ENCODE results near the gene UTP25.

Gene UTP25

DNA sequence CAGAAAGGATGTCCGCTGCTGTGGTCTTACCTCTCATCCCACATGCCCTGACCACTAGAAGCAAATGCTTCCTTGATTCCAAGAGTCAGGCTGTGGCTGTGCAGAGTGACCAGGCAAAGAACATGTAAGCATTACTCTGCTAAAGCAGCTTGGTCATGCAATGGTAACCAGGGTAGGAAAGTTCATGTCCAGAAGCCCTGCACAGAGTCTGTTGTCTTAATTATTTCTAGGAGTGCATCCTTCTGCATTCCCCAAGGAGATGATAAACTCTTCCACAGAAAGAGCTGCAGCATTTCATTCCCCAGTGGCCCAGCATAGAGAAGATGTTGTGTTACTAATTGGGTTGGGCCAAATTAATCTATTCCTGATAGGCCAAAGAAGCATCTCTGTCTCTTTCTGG lies 10.1 kb upstream of the UTP25 start:
- H3K27me3 Mint-ChIP-seq, result peaks cover 22% of the 10 kb centered on the region

DNA sequence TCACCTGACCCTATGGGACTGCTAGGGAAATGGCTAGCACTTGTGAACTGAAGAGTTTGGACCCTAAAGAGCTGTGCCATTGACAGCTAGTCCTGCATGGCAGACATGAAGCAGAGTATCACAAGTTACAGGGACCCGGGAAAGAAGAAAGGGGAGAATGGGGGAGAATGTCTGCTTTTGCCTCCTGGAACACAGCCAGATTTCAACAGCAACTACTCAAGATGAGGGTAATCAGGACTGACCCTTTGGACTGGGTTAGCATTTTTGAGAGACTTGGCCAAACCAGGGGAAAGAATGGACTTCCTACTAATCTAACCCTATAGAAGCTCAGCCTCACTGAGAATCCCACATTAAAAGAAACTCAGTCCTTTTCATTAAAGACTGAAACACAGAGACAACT lies 8.7 kb upstream of the UTP25 start:
- Mint-ChIP-seq H3K27ac (no peak overlapping the region), H3K27me3 (peaks cover 25% of the 10 kb centered on the region), H3K4me1 (peaks cover 34% of the 10 kb centered on the region), H3K9me3 (no peaks in the 10 kb centered on the region), H3K36me3 (ENCODE audit: low read depth) (no peaks in the 10 kb centered on the region), H3K4me3 (no peak overlapping the region)
- DNase-seq, result no peak
- ATAC-seq, result no peak

More for the DNA sequence above, 10.1 kb upstream of the UTP25 start:
- DNase-seq, result no peak
- H3K27ac Mint-ChIP-seq, result no peak overlapping the region
- H3K4me1 Mint-ChIP-seq, result peaks cover 23% of the 10 kb centered on the region
- no peak for ATAC-seq
- no peak overlapping the region for H3K4me3 Mint-ChIP-seq
- no peaks in the 10 kb centered on the region for H3K9me3 Mint-ChIP-seq
- H3K36me3 Mint-ChIP-seq (ENCODE audit: low read depth), result no peaks in the 10 kb centered on the region

DNA sequence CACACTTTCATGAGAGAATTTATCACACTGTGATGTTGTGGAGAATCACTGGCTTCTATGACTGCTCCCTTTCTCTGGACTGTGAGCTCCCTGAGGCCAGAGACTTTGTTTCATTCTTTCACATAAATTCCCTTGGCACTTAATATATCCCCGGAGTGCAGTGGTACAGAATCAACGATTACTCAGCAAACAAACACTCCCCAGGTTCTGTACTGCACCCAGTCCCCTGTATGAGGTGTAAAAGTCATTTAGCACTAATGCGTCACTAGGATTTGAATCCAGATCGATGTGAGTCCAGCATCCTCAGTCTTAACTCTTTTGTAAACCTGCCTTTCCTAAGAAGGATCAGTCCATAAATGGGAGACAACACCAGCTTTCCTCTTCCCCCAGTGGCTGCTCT lies 6.8 kb upstream of the UTP25 start:
- DNase-seq, result no peak
- no peak for ATAC-seq
- Mint-ChIP-seq H3K9me3 (no peaks in the 10 kb centered on the region), H3K27ac (no peak overlapping the region), H3K27me3 (peaks cover 25% of the 10 kb centered on the region), H3K36me3 (ENCODE audit: low read depth) (no peaks in the 10 kb centered on the region), H3K4me1 (peaks cover 25% of the 10 kb centered on the region), H3K4me3 (no peak overlapping the region)

DNA sequence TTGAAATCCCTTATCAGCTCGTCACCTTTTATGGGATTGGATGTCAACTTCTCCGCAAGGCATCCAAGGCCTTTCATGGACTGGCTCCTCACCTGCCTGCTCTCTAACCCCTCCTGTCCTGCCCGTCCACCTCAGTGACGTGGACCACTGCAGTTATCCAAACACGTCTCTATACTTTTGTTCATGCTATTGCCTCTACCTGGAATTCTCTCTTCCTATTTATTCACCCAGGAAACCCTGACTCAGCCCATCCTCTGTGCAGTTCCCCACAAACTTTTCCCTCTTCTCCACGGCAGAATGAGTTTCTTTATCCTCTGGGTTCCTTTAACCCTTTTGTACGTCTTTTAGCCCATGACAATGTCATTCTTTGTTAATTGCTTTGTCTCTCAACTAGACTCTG lies 5.1 kb upstream of the UTP25 start:
- no peak overlapping the region for H3K27ac Mint-ChIP-seq
- H3K9me3 Mint-ChIP-seq, result no peaks in the 10 kb centered on the region
- H3K27me3 Mint-ChIP-seq, result peaks cover 27% of the 10 kb centered on the region
- H3K4me1 Mint-ChIP-seq, result peaks cover 21% of the 10 kb centered on the region
- peaks cover 1% of the 10 kb centered on the region for H3K36me3 Mint-ChIP-seq (ENCODE audit: low read depth)
- ATAC-seq (no peak), DNase-seq (no peak)
- no peak overlapping the region for H3K4me3 Mint-ChIP-seq

DNA sequence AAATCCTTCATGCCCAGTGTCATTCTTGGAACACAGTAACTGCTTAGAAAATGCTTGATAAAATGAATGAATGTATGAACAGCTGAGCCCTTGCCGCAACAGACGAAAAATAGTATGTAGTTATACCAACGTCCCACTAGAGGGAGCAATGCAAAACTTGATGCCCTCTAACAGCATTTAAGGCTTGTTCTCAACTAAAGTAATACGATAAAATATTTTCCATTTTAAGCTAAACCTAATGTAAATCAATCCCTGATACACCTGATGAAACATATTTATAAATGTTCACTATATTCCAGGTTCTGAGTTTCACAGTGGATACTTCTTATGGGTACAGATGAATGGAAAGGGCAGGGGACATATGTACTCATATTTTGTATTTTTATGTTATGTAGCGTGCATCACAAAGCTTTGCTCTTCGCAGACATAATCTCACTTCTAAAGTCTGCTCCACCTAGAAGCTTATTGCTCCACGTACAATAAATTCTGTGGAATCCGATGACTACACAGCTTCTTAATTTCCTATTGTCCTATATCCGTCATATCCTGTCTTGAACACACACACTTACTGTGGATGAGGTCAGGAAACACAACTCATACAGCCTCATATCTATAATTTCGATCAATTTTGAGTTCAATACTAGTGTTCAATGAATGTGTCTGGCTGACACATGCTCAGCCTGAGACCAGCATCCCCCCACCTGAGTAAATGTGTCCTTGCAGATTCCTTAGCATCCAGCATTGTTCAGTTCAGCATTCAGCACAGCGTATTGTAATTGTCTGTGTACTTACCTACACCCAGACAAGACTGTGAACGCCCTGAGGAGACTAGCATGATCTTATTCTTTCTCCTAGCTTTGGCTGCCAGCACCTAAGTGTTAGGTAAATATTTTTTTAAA lies 4.4 kb upstream of the UTP25 start:
- Mint-ChIP-seq H3K27me3 (peaks cover 27% of the 10 kb centered on the region), H3K27ac (no peak overlapping the region), H3K36me3 (ENCODE audit: low read depth) (peaks cover 3% of the 10 kb centered on the region), H3K4me1 (peaks cover 27% of the 10 kb centered on the region), H3K9me3 (no peaks in the 10 kb centered on the region), H3K4me3 (no peak overlapping the region)
- DNase-seq, result no peak
- peak; percentile 42 for ATAC-seq

DNA sequence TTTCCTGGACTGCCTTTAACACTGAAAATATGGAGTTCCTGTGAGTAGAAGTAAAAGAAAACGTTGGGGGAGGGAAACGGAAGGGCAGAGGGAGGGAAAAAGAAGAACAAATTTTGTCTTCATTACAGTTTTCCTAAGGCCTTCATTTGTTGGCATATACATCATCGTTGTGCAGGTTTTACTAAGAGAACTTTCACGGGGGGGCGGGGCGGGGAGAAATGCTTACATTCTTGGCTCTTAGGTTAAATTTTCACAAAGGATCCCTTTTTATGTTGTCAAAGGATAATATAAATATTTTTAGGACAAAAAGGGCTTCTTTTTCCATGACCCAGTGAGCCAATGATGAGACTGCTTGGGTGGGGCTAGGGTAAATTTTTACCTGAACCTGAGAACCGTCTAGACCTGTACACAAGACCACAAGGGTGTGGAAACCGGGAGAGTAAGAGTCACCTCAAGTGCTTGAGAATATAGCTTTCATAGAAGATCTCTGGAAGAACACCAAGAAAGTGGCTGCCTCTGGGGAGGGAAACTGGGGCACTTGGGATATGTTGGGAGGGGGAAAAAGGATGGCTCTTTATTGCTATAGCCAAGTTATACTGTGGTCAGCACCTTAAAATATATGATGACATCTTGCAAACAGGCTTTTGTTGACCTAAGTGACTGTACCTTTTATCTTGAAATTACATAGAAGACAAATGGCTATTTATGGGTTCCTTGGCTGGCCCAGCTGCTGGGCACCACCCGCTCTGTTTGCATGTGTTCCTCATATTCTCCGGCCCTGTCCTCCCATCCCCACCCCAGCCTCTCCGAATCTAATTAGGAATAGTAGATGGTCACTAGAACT lies 2.0 kb upstream of the UTP25 start:
- peaks cover 48% of the 10 kb centered on the region for H3K4me1 Mint-ChIP-seq
- no peaks in the 10 kb centered on the region for H3K9me3 Mint-ChIP-seq
- H3K4me3 Mint-ChIP-seq, result no peak overlapping the region
- peaks cover 13% of the 10 kb centered on the region for H3K27me3 Mint-ChIP-seq
- H3K27ac Mint-ChIP-seq, result no peak overlapping the region
- ATAC-seq (no peak), DNase-seq (no peak)
- H3K36me3 Mint-ChIP-seq (ENCODE audit: low read depth), result peaks cover 17% of the 10 kb centered on the region

DNA sequence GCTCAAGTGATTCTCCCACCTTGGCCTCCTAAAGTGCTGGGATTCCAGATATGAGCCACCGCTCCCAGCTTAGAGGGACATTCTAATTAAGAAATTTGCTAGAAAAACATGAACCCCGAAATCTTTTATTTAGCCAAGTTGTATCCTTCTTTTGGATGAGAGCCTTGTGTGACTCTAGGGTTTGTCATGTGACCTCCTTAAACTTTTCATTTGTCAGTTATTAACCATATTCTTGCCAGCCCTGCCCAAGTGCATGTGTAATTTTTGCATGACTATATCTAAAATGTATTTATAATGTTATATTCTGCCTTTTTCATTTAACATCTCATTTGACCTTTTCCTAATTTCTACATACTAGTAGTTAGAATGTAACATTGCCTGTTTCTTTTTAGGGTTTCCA lies 1.9 kb downstream of the UTP25 start:
- Mint-ChIP-seq H3K4me3 (peak overlapping the region; percentile 94), H3K27ac (peak overlapping the region; percentile 52), H3K36me3 (ENCODE audit: low read depth) (peaks cover 51% of the 10 kb centered on the region), H3K9me3 (no peaks in the 10 kb centered on the region), H3K4me1 (peaks cover 62% of the 10 kb centered on the region), H3K27me3 (peaks cover 1% of the 10 kb centered on the region)
- ATAC-seq (no peak), DNase-seq (no peak)

DNA sequence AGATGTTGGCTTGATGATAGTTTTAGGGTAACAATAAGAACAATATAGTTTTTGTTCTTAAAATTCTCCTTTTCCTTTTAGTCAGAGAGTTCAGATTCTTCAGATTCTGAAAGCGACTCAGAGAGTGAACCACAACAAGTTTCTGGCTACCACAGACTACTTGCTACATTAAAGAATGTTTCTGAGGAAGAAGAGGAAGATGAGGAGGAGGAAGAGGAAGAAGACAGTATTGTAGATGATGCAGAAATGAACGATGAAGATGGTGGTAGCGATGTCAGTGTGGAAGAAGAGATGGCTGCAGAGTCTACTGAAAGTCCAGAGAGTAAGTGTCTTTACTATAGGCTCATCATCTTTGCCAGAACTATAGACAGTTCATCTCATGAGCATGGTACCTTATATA lies 3.0 kb downstream of the UTP25 start:
- ATAC-seq (no peak), DNase-seq (no peak)
- Mint-ChIP-seq H3K4me3 (no peak overlapping the region), H3K9me3 (no peaks in the 10 kb centered on the region), H3K27me3 (peaks cover 1% of the 10 kb centered on the region), H3K36me3 (ENCODE audit: low read depth) (peaks cover 61% of the 10 kb centered on the region), H3K27ac (peak overlapping the region; percentile 59), H3K4me1 (peaks cover 72% of the 10 kb centered on the region)

DNA sequence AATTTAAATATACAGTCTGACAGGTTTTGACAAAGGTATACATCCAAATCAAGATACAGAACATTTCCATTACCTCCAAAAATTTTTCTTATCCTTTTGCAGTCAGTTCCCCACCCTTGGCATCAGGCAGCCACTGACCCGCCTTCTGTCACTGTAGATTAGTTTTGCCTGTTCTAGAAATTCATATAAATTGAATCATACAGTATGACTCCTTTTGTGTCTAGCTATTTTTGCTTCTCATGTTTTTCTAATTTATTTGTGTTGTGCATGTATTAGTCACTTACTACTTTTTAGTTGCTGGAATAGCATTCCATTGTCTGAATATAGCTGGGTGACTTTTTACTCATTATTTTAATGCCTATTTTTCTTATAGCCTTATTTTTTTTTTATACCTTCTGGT lies 3.8 kb downstream of the UTP25 start:
- DNase-seq (no peak), ATAC-seq (no peak)
- peaks cover 70% of the 10 kb centered on the region for H3K36me3 Mint-ChIP-seq (ENCODE audit: low read depth)
- no peak overlapping the region for H3K4me3 Mint-ChIP-seq
- H3K27ac Mint-ChIP-seq, result no peak overlapping the region
- H3K9me3 Mint-ChIP-seq, result no peaks in the 10 kb centered on the region
- peaks cover 81% of the 10 kb centered on the region for H3K4me1 Mint-ChIP-seq
- H3K27me3 Mint-ChIP-seq, result peaks cover 1% of the 10 kb centered on the region

DNA sequence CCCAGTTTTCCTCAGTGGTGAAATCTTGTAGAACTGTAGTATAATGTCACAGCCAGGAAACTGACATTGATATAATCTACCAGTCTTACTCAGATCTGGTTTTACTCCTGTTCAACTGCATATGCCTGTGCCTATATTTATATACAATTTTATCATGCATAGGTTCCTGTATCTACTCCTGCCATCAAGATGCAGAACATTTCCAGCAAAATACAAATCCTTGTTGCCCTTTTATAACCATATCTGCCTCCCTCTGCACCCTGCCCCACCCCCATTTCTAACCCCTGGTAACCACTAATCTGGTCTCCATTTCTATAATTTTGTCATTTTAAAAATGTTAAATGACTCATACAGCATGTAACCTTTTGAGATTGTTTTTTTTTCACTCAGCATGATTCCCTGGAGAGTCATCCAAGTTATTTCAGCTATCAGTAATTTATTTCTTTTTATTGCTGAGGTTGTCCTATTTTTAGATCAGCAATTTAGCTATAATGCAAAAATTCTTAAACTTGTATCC lies 8.1 kb downstream of the UTP25 start:
- Mint-ChIP-seq H3K4me3 (peak overlapping the region; percentile 32), H3K27ac (peak overlapping the region; percentile 80), H3K9me3 (no peaks in the 10 kb centered on the region), H3K36me3 (ENCODE audit: low read depth) (peaks cover 91% of the 10 kb centered on the region), H3K27me3 (no peaks in the 10 kb centered on the region), H3K4me1 (peaks cover 82% of the 10 kb centered on the region)
- ATAC-seq (peak; percentile 62), DNase-seq (peak; percentile 43)

DNA sequence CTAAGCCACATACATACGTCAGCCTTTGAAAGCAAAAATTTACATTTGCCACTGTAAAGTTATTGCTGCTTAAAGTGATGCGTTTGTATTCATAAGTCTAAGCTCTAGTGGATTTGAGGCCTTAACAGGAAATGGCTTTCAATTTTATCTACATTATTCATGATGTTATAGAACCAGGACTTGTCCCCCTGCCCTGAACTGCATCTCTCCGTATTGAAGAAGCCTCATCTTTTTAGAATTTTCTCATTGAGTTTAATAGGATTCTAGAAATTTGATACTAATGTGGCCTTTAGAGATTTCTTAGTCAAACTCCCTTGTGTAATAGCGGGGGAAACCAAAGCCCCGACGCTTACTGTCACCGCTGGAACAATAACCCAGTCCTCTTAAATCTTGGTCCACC lies 9.9 kb downstream of the UTP25 start:
- peak overlapping the region; percentile 80 for H3K27ac Mint-ChIP-seq
- H3K9me3 Mint-ChIP-seq, result no peaks in the 10 kb centered on the region
- peaks cover 79% of the 10 kb centered on the region for H3K4me1 Mint-ChIP-seq
- ATAC-seq, result no peak
- no peak for DNase-seq
- peaks cover 92% of the 10 kb centered on the region for H3K36me3 Mint-ChIP-seq (ENCODE audit: low read depth)
- no peaks in the 10 kb centered on the region for H3K27me3 Mint-ChIP-seq
- no peak overlapping the region for H3K4me3 Mint-ChIP-seq

DNA sequence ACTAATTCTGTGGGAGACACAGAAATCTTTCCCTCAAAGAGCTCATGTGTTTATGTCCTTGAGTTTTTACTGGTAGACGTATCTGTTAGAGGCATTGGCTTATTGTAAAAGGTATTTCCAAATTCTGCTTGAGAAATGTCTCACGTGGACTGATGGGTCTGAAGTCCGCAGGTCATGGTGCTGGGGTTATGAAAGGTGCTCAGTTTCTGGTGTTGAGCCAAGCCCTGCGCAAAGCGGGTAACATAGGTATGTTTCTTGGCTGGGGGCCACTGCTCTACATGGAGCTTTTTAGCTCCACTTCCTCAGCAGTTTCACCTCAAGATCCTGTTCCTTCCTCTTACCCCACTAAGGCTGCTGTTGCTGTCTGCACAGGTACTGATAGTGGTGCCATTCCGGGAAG lies 10.8 kb downstream of the UTP25 start:
- no peaks in the 10 kb centered on the region for H3K9me3 Mint-ChIP-seq
- no peaks in the 10 kb centered on the region for H3K27me3 Mint-ChIP-seq
- ATAC-seq, result no peak
- peaks cover 93% of the 10 kb centered on the region for H3K36me3 Mint-ChIP-seq (ENCODE audit: low read depth)
- DNase-seq, result no peak
- no peak overlapping the region for H3K4me3 Mint-ChIP-seq
- peak overlapping the region; percentile 94 for H3K27ac Mint-ChIP-seq
- H3K4me1 Mint-ChIP-seq, result peaks cover 74% of the 10 kb centered on the region

DNA sequence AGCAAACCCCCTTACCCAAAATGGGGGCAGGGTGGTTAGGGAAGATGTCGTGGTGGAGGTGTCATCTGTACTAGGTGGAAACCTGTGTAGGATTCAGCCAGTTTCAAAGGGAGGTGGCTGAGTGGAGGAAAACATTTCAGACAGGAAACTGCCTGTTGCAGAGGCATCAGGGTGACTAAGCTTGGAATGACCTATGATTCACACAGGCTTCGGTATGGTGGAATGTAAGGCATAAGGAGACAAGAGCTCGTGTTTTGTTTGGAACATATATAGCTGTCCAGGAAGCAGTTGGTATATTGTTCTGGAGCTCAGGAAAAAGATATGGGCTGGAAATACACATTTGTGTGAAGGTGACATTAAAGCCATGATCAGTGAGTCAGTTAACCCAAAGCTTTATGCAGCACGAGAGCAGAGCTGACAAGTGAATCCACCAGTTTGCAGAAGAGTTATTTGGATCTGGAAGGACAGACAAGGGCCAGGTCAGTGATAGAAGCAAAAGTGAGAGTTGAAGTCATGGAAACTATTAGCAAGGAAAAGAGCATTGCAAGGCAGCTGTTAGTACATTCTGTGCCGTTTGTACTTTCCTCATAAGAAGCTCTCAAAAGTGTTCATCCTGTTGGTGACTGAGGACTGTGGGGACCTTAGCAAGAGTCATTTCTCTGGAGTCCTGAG lies 12.2 kb downstream of the UTP25 start:
- Mint-ChIP-seq H3K4me1 (peaks cover 62% of the 10 kb centered on the region), H3K4me3 (peak overlapping the region; percentile 59), H3K27ac (peak overlapping the region; percentile 94), H3K27me3 (no peaks in the 10 kb centered on the region), H3K36me3 (ENCODE audit: low read depth) (peaks cover 86% of the 10 kb centered on the region), H3K9me3 (no peaks in the 10 kb centered on the region)
- DNase-seq, result peak; percentile 26
- peak; percentile 83 for ATAC-seq

DNA sequence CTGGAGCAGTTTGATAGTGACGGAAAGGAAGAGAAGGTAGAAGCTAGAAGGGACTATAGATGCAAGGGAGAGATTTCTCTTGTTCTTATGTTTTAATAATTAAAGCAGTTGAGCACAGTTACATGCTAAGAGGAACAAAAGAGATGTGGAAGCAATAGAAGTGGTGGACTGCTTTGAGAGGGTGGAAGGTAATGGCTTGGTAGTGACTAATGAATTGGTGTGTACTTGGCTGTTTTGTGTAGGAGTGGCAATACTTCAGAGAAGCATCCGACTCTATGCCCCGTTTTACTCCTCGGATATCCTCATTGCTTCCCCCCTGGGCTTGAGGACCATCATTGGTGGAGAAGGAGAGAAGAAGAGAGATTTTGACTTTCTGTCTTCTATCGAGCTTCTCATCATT lies 12.8 kb downstream of the UTP25 start:
- ATAC-seq (no peak), DNase-seq (no peak)
- Mint-ChIP-seq H3K27ac (peak overlapping the region; percentile 94), H3K4me1 (peaks cover 56% of the 10 kb centered on the region), H3K9me3 (no peaks in the 10 kb centered on the region), H3K27me3 (no peaks in the 10 kb centered on the region), H3K36me3 (ENCODE audit: low read depth) (peaks cover 84% of the 10 kb centered on the region), H3K4me3 (peak overlapping the region; percentile 59)

Data from activated naive CD8-positive, alpha-beta T cell treated with anti-CD3 and anti-CD28 coated beads, Interleukin-2, amount 50 U/mL, for 24 hours (primary cell).